ENCODE data around the gene DEPDC5.

GRCh38 chr22:31892080-31892433 is 138.2 kb downstream of the DEPDC5 start:
- TF ChIP-seq CTCF (IDR thresholded peaks at IDR 0.05 in 4 of 5, conservative IDR thresholded peaks at IDR 0.05 in 1 of 5) (no peak), POLR2A (IDR thresholded peaks at IDR 0.05) (no peak)

All from gastrocnemius medialis (tissue), 4 donors.